Measurements from ENCODE around the gene MITF.

DNA sequence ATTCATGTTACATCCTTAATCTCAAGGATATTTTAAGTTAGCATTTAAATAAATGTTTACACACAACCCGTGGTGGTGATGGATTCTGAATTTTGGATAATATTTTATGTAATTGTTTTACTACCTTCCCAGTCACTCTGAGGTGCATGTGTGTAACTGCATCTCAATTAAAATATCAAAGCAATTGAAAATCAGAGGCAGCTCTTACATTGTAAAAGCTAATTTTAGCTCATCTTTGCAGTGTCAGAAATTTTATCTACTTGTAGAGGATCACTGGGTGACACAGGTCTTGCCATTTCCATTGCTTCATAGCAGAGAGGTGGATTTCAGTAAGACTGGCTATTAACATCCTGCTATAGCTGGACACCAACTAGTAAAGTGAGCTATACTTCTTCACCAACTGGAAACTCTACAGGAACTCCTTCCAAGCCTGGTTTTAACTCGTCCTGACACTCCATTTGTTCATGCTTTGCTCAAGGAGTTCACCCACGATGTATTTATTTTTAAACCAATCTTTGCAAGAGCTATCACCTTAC, 19.6 kb upstream of the MITF start:
- TF ChIP-seq, protein P1, sequence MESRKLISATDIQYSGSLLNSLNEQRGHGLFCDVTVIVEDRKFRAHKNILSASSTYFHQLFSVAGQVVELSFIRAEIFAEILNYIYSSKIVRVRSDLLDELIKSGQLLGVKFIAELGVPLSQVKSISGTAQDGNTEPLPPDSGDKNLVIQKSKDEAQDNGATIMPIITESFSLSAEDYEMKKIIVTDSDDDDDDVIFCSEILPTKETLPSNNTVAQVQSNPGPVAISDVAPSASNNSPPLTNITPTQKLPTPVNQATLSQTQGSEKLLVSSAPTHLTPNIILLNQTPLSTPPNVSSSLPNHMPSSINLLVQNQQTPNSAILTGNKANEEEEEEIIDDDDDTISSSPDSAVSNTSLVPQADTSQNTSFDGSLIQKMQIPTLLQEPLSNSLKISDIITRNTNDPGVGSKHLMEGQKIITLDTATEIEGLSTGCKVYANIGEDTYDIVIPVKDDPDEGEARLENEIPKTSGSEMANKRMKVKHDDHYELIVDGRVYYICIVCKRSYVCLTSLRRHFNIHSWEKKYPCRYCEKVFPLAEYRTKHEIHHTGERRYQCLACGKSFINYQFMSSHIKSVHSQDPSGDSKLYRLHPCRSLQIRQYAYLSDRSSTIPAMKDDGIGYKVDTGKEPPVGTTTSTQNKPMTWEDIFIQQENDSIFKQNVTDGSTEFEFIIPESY (IDR thresholded peaks at IDR 0.05; ENCODE audit: borderline replicate concordance, low read depth): no peak
- TF ChIP-seq, protein P2, sequence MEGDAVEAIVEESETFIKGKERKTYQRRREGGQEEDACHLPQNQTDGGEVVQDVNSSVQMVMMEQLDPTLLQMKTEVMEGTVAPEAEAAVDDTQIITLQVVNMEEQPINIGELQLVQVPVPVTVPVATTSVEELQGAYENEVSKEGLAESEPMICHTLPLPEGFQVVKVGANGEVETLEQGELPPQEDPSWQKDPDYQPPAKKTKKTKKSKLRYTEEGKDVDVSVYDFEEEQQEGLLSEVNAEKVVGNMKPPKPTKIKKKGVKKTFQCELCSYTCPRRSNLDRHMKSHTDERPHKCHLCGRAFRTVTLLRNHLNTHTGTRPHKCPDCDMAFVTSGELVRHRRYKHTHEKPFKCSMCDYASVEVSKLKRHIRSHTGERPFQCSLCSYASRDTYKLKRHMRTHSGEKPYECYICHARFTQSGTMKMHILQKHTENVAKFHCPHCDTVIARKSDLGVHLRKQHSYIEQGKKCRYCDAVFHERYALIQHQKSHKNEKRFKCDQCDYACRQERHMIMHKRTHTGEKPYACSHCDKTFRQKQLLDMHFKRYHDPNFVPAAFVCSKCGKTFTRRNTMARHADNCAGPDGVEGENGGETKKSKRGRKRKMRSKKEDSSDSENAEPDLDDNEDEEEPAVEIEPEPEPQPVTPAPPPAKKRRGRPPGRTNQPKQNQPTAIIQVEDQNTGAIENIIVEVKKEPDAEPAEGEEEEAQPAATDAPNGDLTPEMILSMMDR (IDR thresholded peaks at IDR 0.05): no peak
- TF ChIP-seq EP300 (IDR thresholded peaks at IDR 0.05; ENCODE audit: borderline replicate concordance in 1 of 2, low read depth in 1 of 2, low read length in 1 of 2): no peak
- TF ChIP-seq TCF12 (IDR thresholded peaks at IDR 0.05): no peak
- no peak for TF ChIP-seq SMC3 (IDR thresholded peaks at IDR 0.05; ENCODE audit: low read depth, low read length)
- no peak for TF ChIP-seq RCOR1 (IDR thresholded peaks at IDR 0.05; ENCODE audit: low read length)
- TF ChIP-seq RAD21 (IDR thresholded peaks at IDR 0.05; ENCODE audit: low read length): no peak
- TF ChIP-seq, protein P3, sequence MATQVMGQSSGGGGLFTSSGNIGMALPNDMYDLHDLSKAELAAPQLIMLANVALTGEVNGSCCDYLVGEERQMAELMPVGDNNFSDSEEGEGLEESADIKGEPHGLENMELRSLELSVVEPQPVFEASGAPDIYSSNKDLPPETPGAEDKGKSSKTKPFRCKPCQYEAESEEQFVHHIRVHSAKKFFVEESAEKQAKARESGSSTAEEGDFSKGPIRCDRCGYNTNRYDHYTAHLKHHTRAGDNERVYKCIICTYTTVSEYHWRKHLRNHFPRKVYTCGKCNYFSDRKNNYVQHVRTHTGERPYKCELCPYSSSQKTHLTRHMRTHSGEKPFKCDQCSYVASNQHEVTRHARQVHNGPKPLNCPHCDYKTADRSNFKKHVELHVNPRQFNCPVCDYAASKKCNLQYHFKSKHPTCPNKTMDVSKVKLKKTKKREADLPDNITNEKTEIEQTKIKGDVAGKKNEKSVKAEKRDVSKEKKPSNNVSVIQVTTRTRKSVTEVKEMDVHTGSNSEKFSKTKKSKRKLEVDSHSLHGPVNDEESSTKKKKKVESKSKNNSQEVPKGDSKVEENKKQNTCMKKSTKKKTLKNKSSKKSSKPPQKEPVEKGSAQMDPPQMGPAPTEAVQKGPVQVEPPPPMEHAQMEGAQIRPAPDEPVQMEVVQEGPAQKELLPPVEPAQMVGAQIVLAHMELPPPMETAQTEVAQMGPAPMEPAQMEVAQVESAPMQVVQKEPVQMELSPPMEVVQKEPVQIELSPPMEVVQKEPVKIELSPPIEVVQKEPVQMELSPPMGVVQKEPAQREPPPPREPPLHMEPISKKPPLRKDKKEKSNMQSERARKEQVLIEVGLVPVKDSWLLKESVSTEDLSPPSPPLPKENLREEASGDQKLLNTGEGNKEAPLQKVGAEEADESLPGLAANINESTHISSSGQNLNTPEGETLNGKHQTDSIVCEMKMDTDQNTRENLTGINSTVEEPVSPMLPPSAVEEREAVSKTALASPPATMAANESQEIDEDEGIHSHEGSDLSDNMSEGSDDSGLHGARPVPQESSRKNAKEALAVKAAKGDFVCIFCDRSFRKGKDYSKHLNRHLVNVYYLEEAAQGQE (IDR thresholded peaks at IDR 0.05; ENCODE audit: low read depth, low read length): no peak
- TF ChIP-seq NRF1 (IDR thresholded peaks at IDR 0.05; ENCODE audit: low read depth, low read length): no peak
- TF ChIP-seq, protein P4, sequence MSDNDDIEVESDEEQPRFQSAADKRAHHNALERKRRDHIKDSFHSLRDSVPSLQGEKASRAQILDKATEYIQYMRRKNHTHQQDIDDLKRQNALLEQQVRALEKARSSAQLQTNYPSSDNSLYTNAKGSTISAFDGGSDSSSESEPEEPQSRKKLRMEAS (IDR thresholded peaks at IDR 0.05; ENCODE audit: low read depth): no peak
- TF ChIP-seq EZH2phosphoT487 (IDR thresholded peaks at IDR 0.05; ENCODE audit: borderline replicate concordance, low read depth): no peak
